Motor neuron (in vitro differentiated cells): Measurements from ENCODE around the gene RASL11A. TPM values are rescaled to one million over a fixed set of nuclear protein-coding genes. Genes with fewer than 3 reads are reported as not detected.
"Not testable (repeated sequence)": the region's sequence is repeated elsewhere in the genome, so short reads cannot be mapped to it uniquely, and the experiment has no call there.

Source experiments
- ATAC-seq, 8 experiments: fragments of 200-7000 bp; cut with Tn5 transposase; replicated peaks in 6 of 8; 2 replicates each; pipeline ENCODE4 v1.8.0; 2021; ENCODE audit warnings: mild to moderate bottlenecking in 8 of 8, moderate library complexity in 8 of 8
- H3K27ac ChIP-seq, 2 donors: fragments of 250-450 bp; sonication (Bioruptor Pico); 2 replicates each; pipeline ENCODE4 v1.9.0; 2021; ENCODE audit warnings: antibody characterized with exemption in 2 of 2, mild to moderate bottlenecking in 2 of 2, moderate library complexity in 1 of 2
- H3K4me1 ChIP-seq, 2 donors: fragments of 250-450 bp; sonication (Bioruptor Pico); replicated peaks in 1 of 2; 2 replicates each; pipeline ENCODE4 v1.6.1; 2021; ENCODE audit warnings: antibody characterized with exemption in 2 of 2, mild to moderate bottlenecking in 2 of 2, moderate library complexity in 1 of 2
- H3K4me3 ChIP-seq, 5 donors: fragments of 250-450 bp; sonication (Bioruptor Pico); 2 replicates each; pipeline ENCODE4 v1.9.0; 2021; ENCODE audit warnings: antibody characterized with exemption in 5 of 5, mild to moderate bottlenecking in 5 of 5, moderate library complexity in 4 of 5
- WGBS, 10 experiments: fragments of 450-650 bp; shearing (Covaris generic); methylation state at CpG; one replicate each; pipeline ENCODE4 v1.0.0; 2022; 5-methylcytosine and 5-hydroxymethylcytosine counted together
- in situ Hi-C, 9 experiments: fragments of 400-800 bp; cut with MboI; loops; one replicate each; pipeline ENCODE4 v1.15.0; 2021; ENCODE audit warnings: low sequenced_read_pairs in 9 of 9, low pct_unique_long_range_greater_than_20kb in 2 of 9; ENCODE audit not compliant: unreplicated experiment in 9 of 9
- total RNA-seq, 8 experiments: library from RNA; unstranded; fragments of 300-600 nt; gene quantifications; 2 replicates each; pipeline versions ENCODE4 v1.2.3 to v1.2.4, GENCODE V29; 2022

Gene RASL11A
- total RNA-seq, 8 experiments from 2014 or later, result 1.1 to 23.0 (median 3.4) TPM

DNA sequence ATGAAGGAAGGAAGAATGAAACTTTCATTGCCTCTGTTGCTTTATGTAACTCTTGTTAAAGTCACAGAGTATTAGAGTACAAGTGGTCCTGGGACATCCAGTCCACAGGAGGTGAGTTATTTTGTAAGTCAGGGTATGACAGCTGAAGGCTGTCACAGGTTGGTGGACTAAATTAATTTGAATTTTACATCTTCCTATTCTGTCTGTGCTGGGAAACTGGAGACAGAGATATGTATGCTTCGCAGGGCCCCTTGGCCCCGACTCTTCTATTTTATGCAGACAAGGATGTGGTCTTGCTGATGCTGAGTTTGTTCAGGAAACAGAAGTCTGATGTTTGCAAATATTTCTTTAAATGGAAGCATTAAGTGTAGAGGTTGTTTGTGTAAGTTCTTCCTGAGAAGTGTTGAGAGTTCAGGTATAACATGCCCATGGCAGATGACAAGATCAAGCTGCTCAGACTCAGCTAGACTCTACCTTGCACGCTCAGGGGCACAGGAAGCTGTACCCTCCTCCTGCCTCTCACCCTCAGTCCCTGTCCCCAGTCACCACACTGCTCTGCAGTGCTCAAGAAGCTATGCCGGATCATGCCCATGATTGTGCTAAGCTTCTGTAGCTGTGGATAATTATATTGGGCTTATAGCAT, 23.4 kb downstream of the RASL11A start:
- in situ Hi-C loops, result no loop called here
- no peak overlapping the region for H3K27ac ChIP-seq
- peaks cover 0 to 10% of the 10 kb centered on the region in 2 donors for H3K4me1 ChIP-seq
- H3K4me3 ChIP-seq, result no peak overlapping the region
- 7 to 100% (median 87%) methylated on average over 2 to 3 of the region's 4 CpGs; no CpG with 5 or more reads in 1 of the 10 experiments for WGBS, 10 experiments
- no peak for ATAC-seq

DNA sequence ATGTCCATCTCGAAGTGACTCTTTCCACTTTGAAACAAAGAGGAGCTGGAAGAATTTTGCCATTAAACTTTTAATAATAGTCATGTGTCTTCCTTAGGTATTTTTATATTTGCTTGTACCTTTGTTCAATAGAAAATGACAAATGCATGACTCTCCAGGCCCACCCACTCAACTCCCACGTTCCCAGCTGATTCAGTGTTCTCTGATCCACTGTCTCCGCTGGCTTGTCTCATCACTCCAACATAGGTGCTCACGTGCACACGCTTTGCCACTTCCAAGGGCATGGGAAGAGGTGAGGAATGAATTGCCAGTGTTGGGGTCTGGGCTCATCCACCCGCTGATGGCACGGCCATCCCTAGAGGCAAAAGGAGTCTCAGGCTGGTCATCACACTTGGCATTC, 24.5 kb downstream of the RASL11A start:
- Histone ChIP-seq H3K4me3 (no peak overlapping the region), H3K4me1 (peaks cover 0 to 1% of the 10 kb centered on the region in 2 donors), H3K27ac (no peak overlapping the region)
- WGBS, 10 experiments, result 18 to 94% (median 80%) methylated on average over 1 to 5 of the region's 7 CpGs; no CpG with 5 or more reads in 3 of the 10 experiments
- ATAC-seq, result no peak
- in situ Hi-C loops, result no loop called here

DNA sequence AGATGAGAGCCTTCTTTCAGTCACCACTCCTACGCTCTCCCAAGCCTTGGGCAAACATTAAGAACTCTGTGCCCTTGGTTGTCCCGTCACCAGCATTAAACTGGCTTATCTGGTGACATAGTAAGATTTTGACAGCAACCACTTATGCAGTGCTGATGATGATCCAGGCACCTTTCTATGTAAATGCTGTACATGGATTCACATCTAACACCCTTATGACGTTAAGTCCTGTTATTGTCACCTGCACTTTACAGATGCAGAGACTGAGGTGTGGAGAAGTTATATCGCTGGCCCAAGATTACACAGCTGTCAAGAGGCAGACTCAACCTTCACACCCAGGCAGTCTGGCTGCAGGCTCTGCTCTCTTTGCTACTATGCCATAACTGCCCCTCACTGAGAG, 25.0 kb downstream of the RASL11A start:
- ATAC-seq, result no peak
- in situ Hi-C loops, result no loop called here
- 8 to 100% (median 80%) methylated on average over 1 to 3 of the region's 4 CpGs for WGBS, 10 experiments
- no peaks in the 10 kb centered on the region for H3K4me1 ChIP-seq
- no peak overlapping the region for H3K4me3 ChIP-seq
- no peak overlapping the region for H3K27ac ChIP-seq

DNA sequence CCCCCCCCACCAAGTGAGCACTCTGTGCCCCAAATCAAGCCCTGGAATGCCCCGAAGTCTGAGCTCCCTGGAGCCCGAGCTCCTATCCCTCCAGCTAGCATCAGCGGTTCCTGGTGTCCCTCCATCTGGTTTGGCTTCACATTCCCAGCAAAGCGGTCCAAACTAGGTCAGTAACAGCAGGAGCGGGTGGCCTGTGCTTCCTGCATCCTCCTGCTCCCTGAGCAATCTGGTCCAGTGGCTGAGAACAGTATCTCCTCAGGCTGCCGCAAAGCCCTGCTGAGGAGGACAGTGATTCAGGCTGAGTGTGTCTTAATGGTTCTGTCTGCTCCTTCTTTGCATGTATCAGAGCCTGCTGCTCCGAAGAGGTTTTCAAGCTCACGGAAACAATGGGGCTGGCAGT, 25.9 kb downstream of the RASL11A start:
- no peak for ATAC-seq
- Histone ChIP-seq H3K27ac (no peak overlapping the region), H3K4me1 (no peaks in the 10 kb centered on the region), H3K4me3 (no peak overlapping the region)
- in situ Hi-C loops, result no loop called here
- 50 to 100% (median 84%) methylated on average over 1 to 4 of the region's 8 CpGs; no CpG with 5 or more reads in 2 of the 10 experiments for WGBS, 10 experiments

DNA sequence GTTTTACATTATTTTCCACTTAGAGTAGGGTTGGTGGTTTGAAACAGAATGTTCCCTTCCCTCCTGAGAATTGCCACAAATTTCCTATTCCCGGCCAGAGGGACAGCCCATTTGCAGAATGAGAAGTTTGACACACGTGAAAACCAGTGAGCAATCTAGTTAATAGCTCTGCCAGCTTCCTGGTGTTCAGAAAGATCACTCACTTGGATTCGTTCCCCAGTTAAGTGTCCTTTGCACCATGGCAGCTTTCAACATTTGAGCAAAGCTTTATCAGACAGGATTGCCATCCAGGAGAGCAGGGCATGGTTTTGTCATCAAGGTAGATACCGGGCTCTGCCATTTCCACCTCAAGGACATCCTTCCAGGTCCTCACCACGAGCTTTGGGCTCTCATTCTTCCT, 28.2 kb downstream of the RASL11A start:
- Histone ChIP-seq H3K27ac (no peak overlapping the region), H3K4me1 (no peaks in the 10 kb centered on the region), H3K4me3 (no peak overlapping the region)
- 37 to 81% (median 51%) methylated on average over 1 to 5 of the region's 5 CpGs for WGBS, 10 experiments
- no peak for ATAC-seq
- in situ Hi-C loops, result no loop called here

DNA sequence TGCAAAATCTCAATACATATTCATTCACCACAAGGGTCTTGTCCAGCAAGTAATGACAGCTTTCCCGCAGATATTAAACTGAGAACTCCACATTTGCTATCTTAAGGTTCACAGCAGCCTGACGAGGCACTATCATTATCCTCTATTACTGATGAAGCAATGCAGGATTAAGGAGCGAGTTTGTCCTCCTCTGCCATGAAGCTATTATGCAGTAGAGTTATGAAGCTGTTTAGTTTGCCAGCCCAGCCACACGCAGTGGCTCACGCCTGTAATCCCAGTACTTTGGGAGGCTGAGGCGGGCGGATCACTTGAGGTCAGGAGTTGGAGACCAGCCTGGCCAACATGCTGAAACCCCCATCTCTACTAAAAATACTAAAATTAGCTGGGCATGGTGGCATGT, 29.8 kb downstream of the RASL11A start:
- H3K4me1 ChIP-seq, H3K27ac ChIP-seq, in situ Hi-C loops, H3K4me3 ChIP-seq, ATAC-seq: not testable (repeated sequence)
- WGBS, 10 experiments, result 33 to 100% (median 82%) methylated on average over 1 to 4 of the region's 7 CpGs; no CpG with 5 or more reads in 4 of the 10 experiments

- in situ Hi-C loops, result no loop called here
- WGBS, 10 experiments, result 80 to 100% (median 100%) methylated on average over 1 to 3 of the region's 6 CpGs; no CpG with 5 or more reads in 5 of the 10 experiments
- Histone ChIP-seq H3K27ac (no peak overlapping the region), H3K4me3 (no peak overlapping the region), H3K4me1 (no peaks in the 10 kb centered on the region)
- no peak for ATAC-seq
Observed at GRCh38 chr13:27300941-27301586, 30.4 kb downstream of the RASL11A start.

- Histone ChIP-seq H3K4me3 (no peak overlapping the region), H3K27ac (no peak overlapping the region), H3K4me1 (no peaks in the 10 kb centered on the region)
- no peak for ATAC-seq
- 0 to 92% (median 61%) methylated on average over 1 to 4 of the region's 4 CpGs; no CpG with 5 or more reads in 1 of the 10 experiments for WGBS, 10 experiments
- in situ Hi-C loops, result no loop called here
Observed at GRCh38 chr13:27302643-27303262, 32.1 kb downstream of the RASL11A start.

GRCh38 chr13:27304099-27304498, 33.5 kb downstream of the RASL11A start:
- 0 to 100% (median 88%) methylated on average over 1 to 4 of the region's 4 CpGs; no CpG with 5 or more reads in 2 of the 10 experiments for WGBS, 10 experiments
- no peak for ATAC-seq
- Histone ChIP-seq H3K4me1 (no peaks in the 10 kb centered on the region), H3K27ac (no peak overlapping the region), H3K4me3 (no peak overlapping the region)
- in situ Hi-C loops, result no loop called here

- no peak overlapping the region for H3K27ac ChIP-seq
- no peaks in the 10 kb centered on the region for H3K4me1 ChIP-seq
- WGBS, 10 experiments, result 25 to 100% (median 90%) methylated on average over 1 to 2 of the region's 2 CpGs; no CpG with 5 or more reads in 3 of the 10 experiments
- no peak for ATAC-seq
- in situ Hi-C loops, result no loop called here
- H3K4me3 ChIP-seq, result no peak overlapping the region
Observed at GRCh38 chr13:27304611-27305010, 34.0 kb downstream of the RASL11A start.

DNA sequence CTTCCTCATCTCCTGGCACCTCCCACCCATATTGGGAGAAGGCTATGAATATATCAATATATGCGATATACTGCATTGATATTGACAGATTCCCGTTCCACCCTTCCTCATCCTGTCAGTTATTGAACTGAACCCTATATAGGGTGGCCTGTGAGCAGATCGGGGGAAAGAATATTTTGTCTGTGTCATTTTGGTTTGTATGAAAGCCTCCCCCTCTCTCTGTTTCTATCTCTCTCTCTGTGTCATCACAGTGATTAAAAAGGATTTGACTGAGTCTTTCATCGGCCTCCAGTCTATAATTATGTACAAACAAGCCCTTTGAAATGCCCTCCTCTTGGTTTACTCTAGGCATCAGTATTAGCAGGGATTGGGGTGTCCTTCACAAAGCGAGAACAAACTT, 35.7 kb downstream of the RASL11A start:
- Histone ChIP-seq H3K4me3 (no peak overlapping the region), H3K4me1 (peaks cover 0 to 5% of the 10 kb centered on the region in 2 donors), H3K27ac (no peak overlapping the region)
- 40 to 94% (median 81%) methylated on average over 2 to 5 of the region's 5 CpGs; no CpG with 5 or more reads in 2 of the 10 experiments for WGBS, 10 experiments
- no peak for ATAC-seq
- in situ Hi-C loops, result no loop called here

DNA sequence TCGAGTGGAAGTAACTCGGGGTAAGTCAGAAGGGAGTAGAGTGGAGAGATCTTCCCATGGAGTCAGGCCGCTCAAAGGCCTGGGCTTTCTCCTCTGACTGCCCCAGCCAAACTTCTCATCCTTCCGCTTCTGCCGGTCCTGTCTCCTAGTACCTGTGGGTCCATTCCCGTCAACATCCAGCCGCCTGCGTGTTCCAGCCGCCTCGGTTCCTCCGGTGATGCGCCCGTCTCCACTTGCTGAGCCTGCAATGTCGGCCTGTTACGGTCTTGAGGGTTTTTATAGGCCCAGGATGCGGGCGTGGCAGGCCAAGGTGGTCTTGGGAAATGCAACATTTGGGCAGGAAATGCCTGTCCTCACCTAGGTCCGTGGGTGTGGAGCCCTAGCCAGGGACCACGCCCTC, 38.3 kb downstream of the RASL11A start:
- 77 to 100% (median 95%) methylated on average over 2 to 13 of the region's 19 CpGs; no CpG with 5 or more reads in 5 of the 10 experiments for WGBS, 10 experiments
- no peak overlapping the region for H3K27ac ChIP-seq
- H3K4me1 ChIP-seq, result peaks cover 0 to 5% of the 10 kb centered on the region in 2 donors
- ATAC-seq, result no peak
- in situ Hi-C loops, result no loop called here
- no peak overlapping the region for H3K4me3 ChIP-seq

DNA sequence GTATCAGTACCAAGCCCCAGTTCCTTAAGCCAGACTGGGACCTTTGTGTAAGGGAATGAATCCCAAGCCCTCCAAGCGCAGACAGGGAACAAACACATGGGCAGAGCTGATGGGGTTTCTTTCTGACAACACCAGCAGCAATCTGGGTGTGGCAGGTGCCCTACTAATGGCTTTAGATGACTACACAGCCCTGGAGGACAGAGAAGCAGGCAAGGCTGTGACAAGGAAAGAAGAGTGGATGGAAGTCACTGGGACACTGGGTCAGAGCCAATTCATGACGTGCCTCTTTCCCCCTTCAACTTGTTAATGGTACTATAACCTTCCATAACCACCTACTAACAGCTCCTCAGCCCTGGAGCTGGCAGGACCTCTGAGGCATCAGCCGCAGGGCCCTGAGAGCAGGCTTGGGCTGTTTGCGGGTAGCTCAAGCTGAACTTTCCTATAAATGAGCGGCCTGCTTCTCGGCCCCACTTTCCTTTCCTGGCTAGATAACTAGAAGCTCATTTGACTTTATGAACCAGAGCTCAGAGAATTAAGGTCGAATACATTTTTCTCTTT, 38.9 kb downstream of the RASL11A start:
- Histone ChIP-seq H3K4me3 (no peak overlapping the region), H3K4me1 (peaks cover 0 to 5% of the 10 kb centered on the region in 2 donors), H3K27ac (no peak overlapping the region)
- in situ Hi-C loops, result no loop called here
- WGBS, 10 experiments, result 45 to 100% (median 82%) methylated on average over 1 to 4 of the region's 7 CpGs; no CpG with 5 or more reads in 2 of the 10 experiments
- ATAC-seq, result no peak
